ENCODE results near the gene AMOTL1. TPM values are rescaled to one million over a fixed set of nuclear protein-coding genes. Genes with fewer than 3 reads are reported as not detected.

The AMOTL1 gene
- total and polyA plus RNA-seq, 2 of the 8 experiments (the other 6 are each of a cell fraction or from before 2014, with no cell fraction given) = 9.0 to 27.6 TPM

- TF ChIP-seq, protein P1, sequence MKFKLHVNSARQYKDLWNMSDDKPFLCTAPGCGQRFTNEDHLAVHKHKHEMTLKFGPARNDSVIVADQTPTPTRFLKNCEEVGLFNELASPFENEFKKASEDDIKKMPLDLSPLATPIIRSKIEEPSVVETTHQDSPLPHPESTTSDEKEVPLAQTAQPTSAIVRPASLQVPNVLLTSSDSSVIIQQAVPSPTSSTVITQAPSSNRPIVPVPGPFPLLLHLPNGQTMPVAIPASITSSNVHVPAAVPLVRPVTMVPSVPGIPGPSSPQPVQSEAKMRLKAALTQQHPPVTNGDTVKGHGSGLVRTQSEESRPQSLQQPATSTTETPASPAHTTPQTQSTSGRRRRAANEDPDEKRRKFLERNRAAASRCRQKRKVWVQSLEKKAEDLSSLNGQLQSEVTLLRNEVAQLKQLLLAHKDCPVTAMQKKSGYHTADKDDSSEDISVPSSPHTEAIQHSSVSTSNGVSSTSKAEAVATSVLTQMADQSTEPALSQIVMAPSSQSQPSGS (IDR thresholded peaks at IDR 0.05; ENCODE audit: low read length) = no peak
- TF ChIP-seq SIN3A (conservative IDR thresholded peaks at IDR 0.05 in 1 of 2, IDR thresholded peaks at IDR 0.05 in 1 of 2; ENCODE audit: low read depth in 1 of 2, low read length in 2 of 2) (peak; percentile 58 to 66; a peak in 1 of 4 replicates), TAF7 (optimal IDR thresholded peaks at IDR 0.05; ENCODE audit: borderline replicate concordance, low read depth, low read length) (peak; percentile 2), ASH2L (IDR thresholded peaks at IDR 0.05; ENCODE audit: low read length) (no peak), ZNF274 (IDR thresholded peaks at IDR 0.05; ENCODE audit: borderline replicate concordance, extremely low read depth, low read length) (no peak), CHD1 (IDR thresholded peaks at IDR 0.05; ENCODE audit: low read depth, low read length) (no peak), CEBPB (IDR thresholded peaks at IDR 0.05; ENCODE audit: low read depth, low read length) (no peak), CHD2 (IDR thresholded peaks at IDR 0.05; ENCODE audit: low read length) (no peak), CREB1 (IDR thresholded peaks at IDR 0.05) (no peak), GTF2F1 (IDR thresholded peaks at IDR 0.05; ENCODE audit: borderline replicate concordance, low read depth, low read length) (no peak), TEAD4 (IDR thresholded peaks at IDR 0.05; ENCODE audit: low read depth, low read length) (peak; percentile 86), PHF8 (conservative IDR thresholded peaks at IDR 0.05; ENCODE audit: low read depth, low read length) (no peak), KDM4A (IDR thresholded peaks at IDR 0.05; ENCODE audit: low read depth, low read length, severe bottlenecking) (peak; percentile 71), BRCA1 (IDR thresholded peaks at IDR 0.05; ENCODE audit: low read depth, low read length) (no peak), SIX5 (IDR thresholded peaks at IDR 0.05; ENCODE audit: low read depth, low read length) (no peak), RFX5 (IDR thresholded peaks at IDR 0.05; ENCODE audit: borderline replicate concordance, low read depth, low read length) (no peak; the same call in 1 of the 2 replicates), NANOG (IDR thresholded peaks at IDR 0.05; ENCODE audit: insufficient read depth, low read depth, low read length, poor library complexity, severe bottlenecking) (no peak)
Measured at GRCh38 chr11:94741022-94741679, 27.0 kb upstream of the AMOTL1 start (continued).
